Coronary artery (tissue), 2 donors: ENCODE data around the gene RBM17.
"Not testable (repeated sequence)": the region's sequence is repeated elsewhere in the genome, so short reads cannot be mapped to it uniquely, and the experiment has no call there.

ENCODE experiments used
- DNase-seq: peaks from one replicate; pipeline ENCODE4 v3.0.0-alpha.2; 2017; ENCODE audit warnings: low spot score
- H3K27ac ChIP-seq, 2 donors: fragments of 200-600 bp; sonication (generic); one replicate each; pipeline ENCODE4 v1.5.1; 2016 to 2019
- H3K4me3 ChIP-seq: fragments of 200-600 bp; sonication (generic); 2 replicates; pipeline ENCODE4 v1.5.1; 2016; ENCODE audit warnings: mild to moderate bottlenecking, moderate library complexity
- TF ChIP-seq, protein P1 (sequence below): fragments of 200-600 bp; sonication (generic); IDR thresholded peaks from one replicate; pipeline ENCODE4 v1.5.1; 2019; ENCODE audit warnings: antibody characterized with exemption

RBM17 gene

DNA sequence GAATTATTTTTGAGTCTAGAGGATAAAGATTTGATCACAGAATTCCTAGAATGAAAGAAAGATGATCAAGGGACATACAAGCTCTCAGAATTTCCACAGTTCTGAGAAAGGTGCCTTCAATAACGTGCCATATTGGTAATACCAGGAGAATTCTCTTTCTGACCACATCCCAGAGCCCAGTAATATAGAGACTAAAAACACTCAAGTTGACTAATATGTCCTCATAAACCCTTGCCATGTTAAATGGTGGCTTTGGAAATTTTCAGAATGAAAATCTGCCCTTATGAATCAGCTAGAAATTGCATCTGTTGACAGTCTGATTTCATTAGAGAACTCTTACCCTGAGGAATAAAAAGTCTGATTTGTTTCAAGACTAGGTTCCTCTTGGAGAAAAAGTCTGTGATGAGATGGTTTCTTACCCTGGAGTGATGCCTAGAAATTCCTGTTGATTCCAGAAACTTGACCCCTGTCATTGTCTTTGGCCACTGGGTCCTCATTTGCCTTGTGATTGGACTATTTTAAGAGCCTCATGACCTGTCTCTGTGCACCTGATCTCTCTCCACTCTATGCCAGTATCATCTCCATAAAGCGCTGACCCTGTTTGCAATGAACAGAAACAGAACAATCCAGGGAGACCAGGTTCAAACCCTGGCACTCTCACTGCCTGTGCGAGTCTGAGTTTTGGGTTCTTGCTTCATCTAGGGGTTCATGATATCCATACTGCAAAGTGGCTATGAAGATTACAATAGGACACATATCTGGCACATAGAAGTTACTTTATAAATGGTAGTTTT lies 30.0 kb upstream of the RBM17 start:
- DNase-seq = peak; percentile 12
- no peak overlapping the region for H3K27ac ChIP-seq
- no peak overlapping the region for H3K4me3 ChIP-seq
- TF ChIP-seq, protein P1, sequence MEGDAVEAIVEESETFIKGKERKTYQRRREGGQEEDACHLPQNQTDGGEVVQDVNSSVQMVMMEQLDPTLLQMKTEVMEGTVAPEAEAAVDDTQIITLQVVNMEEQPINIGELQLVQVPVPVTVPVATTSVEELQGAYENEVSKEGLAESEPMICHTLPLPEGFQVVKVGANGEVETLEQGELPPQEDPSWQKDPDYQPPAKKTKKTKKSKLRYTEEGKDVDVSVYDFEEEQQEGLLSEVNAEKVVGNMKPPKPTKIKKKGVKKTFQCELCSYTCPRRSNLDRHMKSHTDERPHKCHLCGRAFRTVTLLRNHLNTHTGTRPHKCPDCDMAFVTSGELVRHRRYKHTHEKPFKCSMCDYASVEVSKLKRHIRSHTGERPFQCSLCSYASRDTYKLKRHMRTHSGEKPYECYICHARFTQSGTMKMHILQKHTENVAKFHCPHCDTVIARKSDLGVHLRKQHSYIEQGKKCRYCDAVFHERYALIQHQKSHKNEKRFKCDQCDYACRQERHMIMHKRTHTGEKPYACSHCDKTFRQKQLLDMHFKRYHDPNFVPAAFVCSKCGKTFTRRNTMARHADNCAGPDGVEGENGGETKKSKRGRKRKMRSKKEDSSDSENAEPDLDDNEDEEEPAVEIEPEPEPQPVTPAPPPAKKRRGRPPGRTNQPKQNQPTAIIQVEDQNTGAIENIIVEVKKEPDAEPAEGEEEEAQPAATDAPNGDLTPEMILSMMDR = no peak

DNA sequence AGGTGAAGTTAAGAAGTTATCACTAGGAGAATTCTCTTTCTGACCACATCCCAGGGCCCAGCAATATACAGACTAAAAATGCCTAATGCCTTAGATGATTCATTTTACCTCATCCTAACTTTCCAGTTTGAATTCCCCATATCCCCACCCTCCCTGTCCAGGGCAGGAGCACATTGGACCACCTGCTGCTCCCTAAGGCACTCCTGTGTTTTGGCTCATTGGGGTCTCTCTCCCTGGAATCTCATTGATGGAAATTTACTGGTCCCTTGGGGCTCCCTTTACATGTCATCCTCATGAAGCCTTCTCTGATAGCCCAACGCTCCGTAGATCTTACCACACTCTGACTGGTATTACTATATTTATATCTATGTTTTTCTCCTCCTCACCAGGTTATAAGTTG lies 29.3 kb upstream of the RBM17 start:
- no peak for DNase-seq
- TF ChIP-seq, protein P1 = no peak
- Histone ChIP-seq H3K4me3 (no peak overlapping the region), H3K27ac (no peak overlapping the region)

- Histone ChIP-seq H3K27ac (no peak overlapping the region), H3K4me3 (no peak overlapping the region)
- DNase-seq = no peak
- TF ChIP-seq, protein P1 = no peak
Observed at GRCh38 chr10:6061056-6061455, 27.8 kb upstream of the RBM17 start.

DNA sequence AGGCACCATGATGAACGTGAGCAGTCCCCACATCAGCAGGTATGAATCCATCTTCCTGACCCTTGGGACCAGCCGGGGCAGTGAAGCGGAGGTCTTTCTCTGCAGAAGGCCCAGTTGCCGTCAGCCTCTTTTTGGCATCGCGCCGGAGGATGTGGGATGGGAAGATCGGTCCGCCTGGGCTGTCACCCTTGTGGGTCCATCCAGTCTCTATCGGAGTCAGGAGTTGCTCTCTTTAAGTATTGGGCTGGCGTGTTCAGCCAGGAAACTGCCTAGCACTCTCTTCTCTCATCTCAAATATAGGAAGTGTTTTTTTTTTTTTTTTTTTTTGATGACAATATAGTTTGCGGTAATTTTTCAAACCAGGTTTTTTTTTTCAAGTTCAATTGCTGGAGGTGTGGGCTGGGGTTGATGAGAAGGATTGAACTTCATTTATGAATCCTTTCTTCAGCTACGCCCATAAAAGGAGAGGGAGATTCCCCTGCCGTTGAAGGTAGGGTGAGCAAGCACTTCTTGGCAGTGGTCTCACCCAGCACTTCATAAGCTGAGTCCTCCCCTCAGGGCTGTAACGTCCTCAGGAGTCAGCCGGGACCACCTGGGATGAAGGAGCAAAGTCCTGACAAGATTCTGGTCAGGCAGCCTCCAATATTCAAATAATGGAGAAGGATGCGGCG lies 26.6 kb upstream of the RBM17 start, which contains the start of gene IL2RA:
TSS of gene IL2RA (minus strand) at position 267 of the 671 bp plus-strand sequence. CDS start at position 51, 216 bp downstream.
- DNase-seq = peak; percentile 72
- H3K4me3 ChIP-seq = no peak within 1 kb of the TSS
- no peak within 1 kb of the TSS for H3K27ac ChIP-seq
- TF ChIP-seq, protein P1 = no peak

GRCh38 chr10:6064119-6064518 lies 24.7 kb upstream of the RBM17 start:
- TF ChIP-seq, protein P1 = no peak
- Histone ChIP-seq H3K4me3 (no peak overlapping the region), H3K27ac (no peak overlapping the region)
- peak; percentile 28 for DNase-seq

- DNase-seq, H3K27ac ChIP-seq, H3K4me3 ChIP-seq: not testable (repeated sequence)
Observed at GRCh38 chr10:6064726-6065125, 24.1 kb upstream of the RBM17 start.

GRCh38 chr10:6065406-6065805 lies 23.4 kb upstream of the RBM17 start:
- Histone ChIP-seq H3K27ac (no peak overlapping the region), H3K4me3 (no peak overlapping the region)
- TF ChIP-seq, protein P1 = no peak
- peak; percentile 64 for DNase-seq
